Measurements from ENCODE around the gene PLCG1. TPM values are rescaled to one million over a fixed set of nuclear protein-coding genes. Genes with fewer than 3 reads are reported as not detected.

PLCG1 gene
- total RNA-seq, 3 donors from 2014 or later (not counting 1 experiment from before 2014, with no cell fraction given), result 199 to 242 (median 236) TPM

DNA sequence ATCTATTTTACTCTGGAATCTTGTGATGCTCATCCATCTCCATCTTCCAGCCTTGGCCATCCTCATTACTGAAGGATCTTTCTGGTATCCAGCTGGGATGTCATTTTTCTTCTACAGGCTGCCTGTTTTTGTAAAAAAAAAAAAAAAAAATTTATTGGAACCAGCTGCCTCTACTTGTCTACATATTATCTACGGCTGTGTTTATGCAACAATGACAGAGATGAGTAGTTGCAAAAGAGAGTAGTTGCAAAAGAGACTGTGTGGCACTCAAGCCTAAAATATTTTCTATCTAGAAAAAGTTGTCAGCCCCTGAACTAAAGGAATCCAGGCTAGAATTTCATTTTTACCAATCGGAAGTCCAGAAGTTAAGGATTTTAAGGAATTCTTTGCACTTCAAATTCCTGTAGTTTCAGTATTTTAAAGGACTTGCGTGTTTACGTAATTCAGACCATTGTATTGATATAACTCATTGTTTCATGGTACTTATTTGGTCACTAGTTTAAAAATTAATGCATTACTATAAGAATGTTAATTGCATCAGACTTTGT is 38.6 kb upstream of the PLCG1 start:
- DNase-seq (no peak), ATAC-seq (no peak)
- Mint-ChIP-seq H3K4me1 (peaks cover 0 to 13% of the 10 kb centered on the region in 2 donors), H3K27ac (no peak overlapping the region), H3K27me3 (ENCODE audit: low read depth in 2 of 2) (no peaks in the 10 kb centered on the region), H3K36me3 (peaks cover 41% of the 10 kb centered on the region), H3K4me3 (no peak overlapping the region), H3K9me3 (no peaks in the 10 kb centered on the region)
- H3K27ac ChIP-seq (ENCODE audit: low read length), result no peak overlapping the region
- no peaks in the 10 kb centered on the region for H3K4me1 ChIP-seq (ENCODE audit: control insufficient read depth, insufficient read depth, low read length)
- no peaks in the 10 kb centered on the region for H3K27me3 ChIP-seq (ENCODE audit: control insufficient read depth, insufficient read depth, low read length)
- H3K4me3 ChIP-seq (ENCODE audit: low read length), result no peak overlapping the region
- intact Hi-C loops (cut with micrococcal nuclease), result no loop called here
- TF ChIP-seq CTCF (IDR thresholded peaks at IDR 0.05), result no peak
- 100% methylated on average over 2 of the region's 4 CpGs for WGBS (ENCODE audit: insufficient coverage)
- H3K9me3 ChIP-seq (ENCODE audit: control insufficient read depth, insufficient read depth, low read length), result no peaks in the 10 kb centered on the region
- H3K36me3 ChIP-seq (ENCODE audit: control insufficient read depth, insufficient read depth, low read length), result peaks cover 75% of the 10 kb centered on the region

DNA sequence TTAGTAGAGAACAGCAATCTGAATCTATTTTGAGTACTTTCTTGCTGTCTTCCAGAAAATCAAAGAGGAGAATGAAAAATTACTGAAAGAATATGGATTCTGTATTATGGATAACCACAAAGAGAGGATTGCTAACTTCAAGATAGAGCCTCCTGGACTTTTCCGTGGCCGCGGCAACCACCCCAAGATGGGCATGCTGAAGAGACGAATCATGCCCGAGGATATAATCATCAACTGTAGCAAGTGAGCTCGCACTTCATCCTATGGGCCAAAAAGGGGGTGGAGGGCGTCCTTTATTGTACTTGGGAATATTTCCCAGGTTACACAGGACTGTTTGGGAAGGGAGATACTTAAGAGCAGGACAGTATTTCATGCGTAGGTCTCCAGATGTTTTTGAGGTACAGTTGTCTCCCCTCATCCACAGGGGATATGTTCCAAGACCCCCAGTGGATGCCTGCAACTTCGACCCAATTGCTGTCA is 37.3 kb upstream of the PLCG1 start:
- 98% methylated on average over 9 of the region's 9 CpGs for WGBS (ENCODE audit: insufficient coverage)
- Mint-ChIP-seq H3K27me3 (ENCODE audit: low read depth in 2 of 2) (no peaks in the 10 kb centered on the region), H3K4me3 (no peak overlapping the region), H3K9me3 (no peaks in the 10 kb centered on the region), H3K4me1 (peaks cover 0 to 18% of the 10 kb centered on the region in 2 donors), H3K27ac (no peak overlapping the region), H3K36me3 (peaks cover 51% of the 10 kb centered on the region)
- H3K4me1 ChIP-seq (ENCODE audit: control insufficient read depth, insufficient read depth, low read length), result no peaks in the 10 kb centered on the region
- H3K36me3 ChIP-seq (ENCODE audit: control insufficient read depth, insufficient read depth, low read length), result peaks cover 84% of the 10 kb centered on the region
- no peak for TF ChIP-seq CTCF (IDR thresholded peaks at IDR 0.05)
- ATAC-seq (no peak), DNase-seq (no peak)
- intact Hi-C loops (cut with micrococcal nuclease), result no loop called here
- no peaks in the 10 kb centered on the region for H3K9me3 ChIP-seq (ENCODE audit: control insufficient read depth, insufficient read depth, low read length)
- no peak overlapping the region for H3K4me3 ChIP-seq (ENCODE audit: low read length)
- H3K27ac ChIP-seq (ENCODE audit: low read length), result no peak overlapping the region
- H3K27me3 ChIP-seq (ENCODE audit: control insufficient read depth, insufficient read depth, low read length), result no peaks in the 10 kb centered on the region

DNA sequence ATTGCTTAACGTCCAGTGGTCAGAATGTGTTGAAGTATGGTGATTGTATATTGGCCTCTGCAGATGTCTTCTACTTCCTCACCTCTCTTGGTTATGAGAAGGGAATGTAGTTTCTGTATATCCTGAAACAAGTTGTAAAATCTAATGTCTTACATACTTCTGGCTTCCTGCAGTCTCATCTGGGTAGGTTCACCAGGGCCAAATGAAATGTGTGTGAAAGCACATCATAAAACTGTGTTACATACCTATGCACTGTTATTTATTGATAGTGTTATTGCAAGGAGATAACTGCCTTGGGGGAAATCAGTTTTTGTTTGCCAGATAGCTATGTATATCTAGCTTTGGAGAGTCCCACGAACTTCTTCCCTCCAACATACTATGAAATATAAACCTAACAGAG is 35.7 kb upstream of the PLCG1 start:
- ATAC-seq (no peak), DNase-seq (no peak)
- TF ChIP-seq CTCF (IDR thresholded peaks at IDR 0.05), result no peak
- intact Hi-C loops (cut with micrococcal nuclease), result no loop called here
- no peak overlapping the region for H3K27ac Mint-ChIP-seq
- Histone ChIP-seq H3K4me1 (ENCODE audit: control insufficient read depth, insufficient read depth, low read length) (no peaks in the 10 kb centered on the region), H3K9me3 (ENCODE audit: control insufficient read depth, insufficient read depth, low read length) (no peaks in the 10 kb centered on the region), H3K27me3 (ENCODE audit: control insufficient read depth, insufficient read depth, low read length) (no peaks in the 10 kb centered on the region), H3K4me3 (ENCODE audit: low read length) (no peak overlapping the region), H3K36me3 (ENCODE audit: control insufficient read depth, insufficient read depth, low read length) (peaks cover 79% of the 10 kb centered on the region), H3K27ac (ENCODE audit: low read length) (no peak overlapping the region)
- peaks cover 51% of the 10 kb centered on the region for H3K36me3 Mint-ChIP-seq
- H3K9me3 Mint-ChIP-seq, result no peaks in the 10 kb centered on the region
- WGBS (ENCODE audit: insufficient coverage), result 100% methylated on average over 1 of the region's 2 CpGs
- peaks cover 0 to 13% of the 10 kb centered on the region in 2 donors for H3K4me1 Mint-ChIP-seq
- H3K27me3 Mint-ChIP-seq (ENCODE audit: low read depth in 2 of 2), result no peaks in the 10 kb centered on the region
- H3K4me3 Mint-ChIP-seq, result no peak overlapping the region

- H3K4me1 ChIP-seq (ENCODE audit: control insufficient read depth, insufficient read depth, low read length), result no peaks in the 10 kb centered on the region
- Mint-ChIP-seq H3K36me3 (peaks cover 35% of the 10 kb centered on the region), H3K4me1 (peaks cover 0 to 6% of the 10 kb centered on the region in 2 donors), H3K9me3 (no peaks in the 10 kb centered on the region), H3K27ac (no peak overlapping the region), H3K27me3 (ENCODE audit: low read depth in 2 of 2) (no peaks in the 10 kb centered on the region), H3K4me3 (no peak overlapping the region)
- peaks cover 39% of the 10 kb centered on the region for H3K36me3 ChIP-seq (ENCODE audit: control insufficient read depth, insufficient read depth, low read length)
- DNase-seq (no peak), ATAC-seq (no peak)
- H3K27ac ChIP-seq (ENCODE audit: low read length), result no peak overlapping the region
- 100% methylated on average over 1 of the region's 1 CpG for WGBS (ENCODE audit: insufficient coverage)
- no peaks in the 10 kb centered on the region for H3K27me3 ChIP-seq (ENCODE audit: control insufficient read depth, insufficient read depth, low read length)
- intact Hi-C loops (cut with micrococcal nuclease), result no loop called here
- no peaks in the 10 kb centered on the region for H3K9me3 ChIP-seq (ENCODE audit: control insufficient read depth, insufficient read depth, low read length)
- H3K4me3 ChIP-seq (ENCODE audit: low read length), result no peak overlapping the region
- TF ChIP-seq CTCF (IDR thresholded peaks at IDR 0.05), result no peak
These were observed 28.8 kb upstream of the PLCG1 start for GRCh38 chr20:41108531-41108930.
